HEK293 (cell line): ENCODE results near the gene COL6A2.

ENCODE experiments used
- CTCF ChIP-seq: fragments of 450-650 bp; formaldehyde crosslinking; IDR thresholded peaks from 2 replicates; pipeline ENCODE4 v1.5.1; 2016; ENCODE audit warnings: missing biosample characterization, missing genetic modification characterization
- SCRT1 ChIP-seq: fragments of 450-650 bp; formaldehyde crosslinking; IDR thresholded peaks from 2 replicates; pipeline ENCODE4 v1.5.1; 2016; ENCODE audit warnings: missing biosample characterization, missing genetic modification characterization, borderline replicate concordance
- SP2 ChIP-seq: fragments of 450-650 bp; formaldehyde crosslinking; IDR thresholded peaks from 2 replicates; pipeline ENCODE4 v1.5.1; 2016; ENCODE audit warnings: missing biosample characterization, missing genetic modification characterization
- ZBTB10 ChIP-seq: fragments of 450-650 bp; formaldehyde crosslinking; IDR thresholded peaks from 2 replicates; pipeline ENCODE4 v1.5.1; 2016; ENCODE audit warnings: missing biosample characterization, missing genetic modification characterization
- ZBTB7A ChIP-seq: fragments of 450-650 bp; formaldehyde crosslinking; IDR thresholded peaks from 2 replicates; pipeline ENCODE4 v1.5.1; 2016; ENCODE audit warnings: low read depth, missing biosample characterization, missing genetic modification characterization
- ZNF211 ChIP-seq: fragments of 450-650 bp; formaldehyde crosslinking; IDR thresholded peaks from 2 replicates; pipeline ENCODE4 v1.5.1; 2016; ENCODE audit warnings: low read depth, missing biosample characterization, missing genetic modification characterization
- ZNF510 ChIP-seq: fragments of 450-650 bp; formaldehyde crosslinking; IDR thresholded peaks from 2 replicates; pipeline ENCODE4 v1.5.1; 2018; ENCODE audit warnings: mild to moderate bottlenecking, missing genetic modification characterization, missing biosample characterization; ENCODE audit not compliant: insufficient replicate concordance
- ZNF645 ChIP-seq: fragments of 450-650 bp; formaldehyde crosslinking; IDR thresholded peaks from 2 replicates; pipeline ENCODE4; 2016; ENCODE audit warnings: missing biosample characterization, missing genetic modification characterization

- TF ChIP-seq ZNF211 (tag by site-specific recombination) (no peak), CTCF (tag by site-specific recombination) (no peak), ZBTB7A (tag by site-specific recombination) (no peak), ZNF510 (tag by site-specific recombination) (no peak), ZBTB10 (no peak), SCRT1 (no peak), ZNF645 (tag by site-specific recombination) (no peak), SP2 (no peak)
These were observed 36.4 kb upstream of the COL6A2 start for GRCh38 chr21:46061518-46061917.
